Adrenal gland (tissue), 12 donors: ENCODE data around the gene ZNF205. TPM values are rescaled to one million over a fixed set of nuclear protein-coding genes. Genes with fewer than 3 reads are reported as not detected.

ENCODE experiments used
- DNase-seq, 7 donors: peaks; one replicate each; pipeline ENCODE4 v3.0.0-alpha.2; 2019 to 2020
- H3K27ac ChIP-seq, 5 donors: fragments of 200-600 bp; sonication (generic) in 4 of 5; 1 replicate in 3 of 5; 2 replicates in 2 of 5; pipeline versions ENCODE4 v1.5.1 to v1.8.0; 2016 to 2020; ENCODE audit warnings: mild to moderate bottlenecking in 1 of 5
- H3K27me3 ChIP-seq: fragments of 200-600 bp; 2 replicates; pipeline ENCODE4 v1.8.0; 2021
- H3K36me3 ChIP-seq, 2 donors: fragments of 200-600 bp; replicated peaks in 1 of 2; 1 replicate in 1 of 2; 2 replicates in 1 of 2; pipeline versions ENCODE4 v1.5.1 to v1.8.0; 2018 to 2022
- H3K4me1 ChIP-seq, 2 donors: fragments of 200-600 bp; replicated peaks in 1 of 2; 1 replicate in 1 of 2; 2 replicates in 1 of 2; pipeline versions ENCODE4 v1.5.1 to v1.8.0; 2018 to 2021
- H3K4me3 ChIP-seq, 4 donors: fragments of 200-600 bp; sonication (generic) in 3 of 4; one replicate each; pipeline ENCODE4 v1.5.1; 2016 to 2018
- H3K9me3 ChIP-seq, 3 donors: fragments of 200-600 bp; sonication (generic) in 1 of 3; replicated peaks in 1 of 3; 1 replicate in 2 of 3; 2 replicates in 1 of 3; pipeline versions ENCODE4 v1.5.1 to v1.8.0; 2016 to 2021
- POLR2A ChIP-seq, 2 donors: fragments of 450-650 bp; IDR thresholded peaks; one replicate each; pipeline ENCODE4 v1.6.1; 2017; ENCODE audit warnings: antibody characterized with exemption in 2 of 2, mild to moderate bottlenecking in 2 of 2, moderate library complexity in 1 of 2
- WGBS, 4 donors: extraction: QIAGEN DNeasy Blood & Tissue Kit in 2 of 4; methylation state at CpG; one replicate each; pipeline versions ENCODE4 v1.1.5 to v1.1.7; 2013 to 2017; 5-methylcytosine and 5-hydroxymethylcytosine counted together
- intact Hi-C, 2 donors: fragments of 100-400 bp; cut with DNase I; formaldehyde crosslinking; loops; one replicate each; pipeline versions ENCODE4 v1.14.1 to v1.15.0; 2022 to 2023
- polyA plus RNA-seq, 3 donors: library from polyadenylated mRNA; stranded (reverse); fragments of 200-250 nt in 2 of 3; fragments of 350-450 nt in 1 of 3; fragmentation: Illumina TruSeq in 1 of 3; extraction: RNeasy Lipid Tissue Mini Kit (QIAGEN cat#74804) in 1 of 3; gene quantifications; one replicate each; pipeline ENCODE4 v1.2.3, GENCODE V29; 2013 to 2014
- total RNA-seq, 9 donors: library from RNA; depleted of rRNA in 4 of 9; stranded (reverse); fragments of >200 nt in 4 of 9; fragments of 120-200 nt in 1 of 9; fragmentation: NEBNext Ultra II Directional in 1 of 9; extraction: Animal tissue kit (Norgen Biotek cat#: 25700) in 1 of 9; gene quantifications; one replicate each; pipeline versions ENCODE4 v1.1.0 to v1.2.4, GENCODE V29; 2013 to 2023
- TF ChIP-seq, protein P1 (sequence below), 6 experiments: fragments of 450-650 bp in 4 of 6; fragments of 200-600 bp in 2 of 6; sonication (generic) in 1 of 6; IDR thresholded peaks; 1 replicate in 5 of 6; 2 replicates in 1 of 6; pipeline versions ENCODE4 v1.5.1 to v1.8.0; 2016 to 2021; ENCODE audit warnings: antibody characterized with exemption in 6 of 6, mild to moderate bottlenecking in 2 of 6, moderate library complexity in 1 of 6
- donor health status: healthy with polysubstance abuse.
- donor health status: Bipolar disorder and iron deficiency.
- donor health status: DM: yes; HTN: yes; CAD: no.
- donor health status: DM: no; HTN: no; CAD: no.
- donor health status: DM: no; HTN: no; CAD: no.
- donor health status: DM: yes; HTN: yes; CAD: no.

The ZNF205 gene
- total and polyA plus RNA-seq, 12 donors, result 3.8 to 86.1 (median 15.2) TPM

DNA sequence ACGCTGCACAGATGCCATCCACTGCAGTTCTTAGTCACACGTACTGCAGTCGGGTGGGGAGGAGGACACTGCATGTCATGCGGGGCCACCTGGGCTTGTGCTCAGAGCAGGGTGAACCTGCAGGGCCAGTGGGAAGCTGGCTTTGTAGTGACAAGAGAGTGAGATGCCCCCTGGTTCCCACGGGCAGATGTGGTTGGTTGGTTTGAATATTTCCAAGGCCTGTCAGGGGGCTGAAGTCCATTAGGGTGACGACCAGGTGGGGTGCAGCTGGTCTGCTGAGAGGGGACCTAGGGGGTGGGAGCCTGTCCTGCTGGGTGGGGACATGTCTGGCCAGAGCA, 36.8 kb downstream of the ZNF205 start:
- no peak overlapping the region for H3K4me3 ChIP-seq
- intact Hi-C loops, result no loop called here
- TF ChIP-seq, protein P1, sequence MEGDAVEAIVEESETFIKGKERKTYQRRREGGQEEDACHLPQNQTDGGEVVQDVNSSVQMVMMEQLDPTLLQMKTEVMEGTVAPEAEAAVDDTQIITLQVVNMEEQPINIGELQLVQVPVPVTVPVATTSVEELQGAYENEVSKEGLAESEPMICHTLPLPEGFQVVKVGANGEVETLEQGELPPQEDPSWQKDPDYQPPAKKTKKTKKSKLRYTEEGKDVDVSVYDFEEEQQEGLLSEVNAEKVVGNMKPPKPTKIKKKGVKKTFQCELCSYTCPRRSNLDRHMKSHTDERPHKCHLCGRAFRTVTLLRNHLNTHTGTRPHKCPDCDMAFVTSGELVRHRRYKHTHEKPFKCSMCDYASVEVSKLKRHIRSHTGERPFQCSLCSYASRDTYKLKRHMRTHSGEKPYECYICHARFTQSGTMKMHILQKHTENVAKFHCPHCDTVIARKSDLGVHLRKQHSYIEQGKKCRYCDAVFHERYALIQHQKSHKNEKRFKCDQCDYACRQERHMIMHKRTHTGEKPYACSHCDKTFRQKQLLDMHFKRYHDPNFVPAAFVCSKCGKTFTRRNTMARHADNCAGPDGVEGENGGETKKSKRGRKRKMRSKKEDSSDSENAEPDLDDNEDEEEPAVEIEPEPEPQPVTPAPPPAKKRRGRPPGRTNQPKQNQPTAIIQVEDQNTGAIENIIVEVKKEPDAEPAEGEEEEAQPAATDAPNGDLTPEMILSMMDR (IDR thresholded peaks at IDR 0.05), result no peak
- no peak for TF ChIP-seq POLR2A (IDR thresholded peaks at IDR 0.05)
- H3K36me3 ChIP-seq, result no peaks in the 10 kb centered on the region
- peaks cover 0 to 38% of the 10 kb centered on the region in 2 donors for H3K4me1 ChIP-seq
- no peaks in the 10 kb centered on the region for H3K27me3 ChIP-seq
- DNase-seq, result no peak
- WGBS, 4 donors, result 80 to 97% (median 94%) methylated on average over 1 to 6 of the region's 6 CpGs
- no peaks in the 10 kb centered on the region for H3K9me3 ChIP-seq
- peak overlapping the region in 2 of 5 donors; percentile 82 to 83 for H3K27ac ChIP-seq

DNA sequence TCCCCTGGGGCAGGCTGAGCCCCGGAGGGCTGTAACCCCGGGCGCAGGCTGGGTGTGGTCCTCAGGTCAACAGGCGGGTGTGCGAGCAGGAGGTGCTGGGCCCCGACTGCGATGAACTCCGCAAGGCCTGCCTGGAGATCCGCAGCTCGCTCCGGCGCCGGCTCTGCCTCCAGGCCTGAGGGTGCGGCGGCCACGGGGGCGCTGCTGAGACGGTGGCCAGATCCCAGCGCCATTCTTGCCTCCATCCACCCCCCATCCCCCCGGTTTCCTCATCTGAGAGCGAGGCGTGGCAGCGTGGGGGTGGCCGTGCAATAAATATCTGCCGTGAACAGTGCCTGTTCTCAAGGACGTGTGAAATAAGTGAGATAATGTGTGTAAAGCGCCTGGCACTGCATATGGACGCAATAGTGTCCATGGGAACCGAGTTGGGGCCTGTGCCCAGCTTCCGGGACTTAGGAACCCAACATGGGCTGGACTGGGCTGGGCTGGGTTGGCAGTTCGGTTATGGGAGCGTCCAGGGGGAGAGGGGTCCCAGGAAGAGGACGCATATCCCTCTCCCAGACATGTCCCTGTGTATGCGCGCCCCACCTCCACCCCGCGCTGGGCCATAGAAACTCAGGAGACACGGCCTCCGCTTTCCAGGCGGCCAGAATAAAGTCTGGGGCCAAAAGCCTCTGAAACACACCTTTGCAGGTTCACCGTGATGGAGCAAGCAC, 37.4 kb downstream of the ZNF205 start:
- peak in 6 of 7 donors; percentile 49 to 78 (median 63) for DNase-seq
- H3K27ac ChIP-seq, result peak overlapping the region in 3 of 5 donors; percentile 46 to 83 (median 82)
- intact Hi-C loops, result no loop called here

DNA sequence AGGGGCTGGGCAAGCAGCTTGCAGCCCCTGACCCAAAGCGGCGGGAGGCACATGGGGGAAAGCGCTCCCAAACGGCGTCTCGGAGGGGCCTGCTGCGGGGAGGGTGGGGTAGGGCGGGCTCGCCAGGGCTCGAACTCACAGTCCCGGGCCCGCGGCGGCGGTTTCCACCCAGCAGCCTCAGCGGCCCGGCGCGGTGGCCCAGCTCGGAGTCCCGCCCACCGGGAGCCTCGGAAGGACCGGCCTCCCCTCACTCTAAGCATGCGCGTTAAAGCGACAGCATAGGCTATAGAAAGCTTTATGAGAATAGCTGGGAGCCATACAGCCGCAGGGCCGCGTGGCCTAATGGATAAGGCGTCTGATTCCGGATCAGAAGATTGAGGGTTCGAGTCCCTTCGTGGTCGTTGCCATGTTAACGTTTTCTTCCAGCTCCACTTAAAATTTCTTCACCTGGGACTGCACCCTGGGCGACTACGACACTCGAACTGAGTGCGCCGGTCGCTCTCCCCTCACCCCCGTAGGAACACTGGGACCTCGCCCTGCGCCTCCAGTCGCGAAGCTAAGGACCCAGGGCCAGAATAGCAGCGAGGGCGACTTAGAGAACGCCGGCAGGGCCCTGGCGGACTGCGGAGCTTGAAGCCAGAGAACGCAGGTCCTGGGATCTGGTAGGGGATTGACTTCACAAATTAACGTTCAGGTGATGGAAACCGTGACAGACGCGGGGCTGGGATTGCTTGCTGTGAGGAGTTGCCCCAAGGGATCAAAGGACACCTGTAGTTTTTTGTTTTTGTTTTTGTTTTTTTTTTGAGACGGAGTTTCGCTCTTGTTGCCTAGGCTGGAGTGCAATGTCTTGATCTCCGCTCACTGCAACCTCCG, 38.2 kb downstream of the ZNF205 start:
- Histone ChIP-seq H3K27me3 (no peaks in the 10 kb centered on the region), H3K4me1 (peaks cover 0 to 26% of the 10 kb centered on the region in 2 donors), H3K36me3 (no peaks in the 10 kb centered on the region), H3K4me3 (peak overlapping the region in 2 of 4 donors; percentile 23 to 53), H3K9me3 (no peaks in the 10 kb centered on the region), H3K27ac (peak overlapping the region in 3 of 5 donors; percentile 66 to 83 (median 82))
- WGBS, 4 donors, result 1 to 3% (median 2%) methylated on average over 27 to 62 of the region's 62 CpGs
- intact Hi-C loops, result no loop called here
- peak; percentile 93 to 99 (median 96) for DNase-seq
- TF ChIP-seq, protein P1 (IDR thresholded peaks at IDR 0.05), result no peak
- no peak for TF ChIP-seq POLR2A (IDR thresholded peaks at IDR 0.05)

More for the DNA sequence above, 37.4 kb downstream of the ZNF205 start:
- 20 to 25% (median 23%) methylated on average over 6 to 41 of the region's 41 CpGs for WGBS, 4 donors
- H3K27me3 ChIP-seq, result no peaks in the 10 kb centered on the region
- no peaks in the 10 kb centered on the region for H3K9me3 ChIP-seq
- TF ChIP-seq, protein P1 (IDR thresholded peaks at IDR 0.05), result peak in 1 of 6 experiments; percentile 22
- TF ChIP-seq POLR2A (IDR thresholded peaks at IDR 0.05), result no peak
- peaks cover 0 to 32% of the 10 kb centered on the region in 2 donors for H3K4me1 ChIP-seq
- peak overlapping the region in 2 of 4 donors; percentile 23 to 53 for H3K4me3 ChIP-seq
- H3K36me3 ChIP-seq, result no peaks in the 10 kb centered on the region

DNA sequence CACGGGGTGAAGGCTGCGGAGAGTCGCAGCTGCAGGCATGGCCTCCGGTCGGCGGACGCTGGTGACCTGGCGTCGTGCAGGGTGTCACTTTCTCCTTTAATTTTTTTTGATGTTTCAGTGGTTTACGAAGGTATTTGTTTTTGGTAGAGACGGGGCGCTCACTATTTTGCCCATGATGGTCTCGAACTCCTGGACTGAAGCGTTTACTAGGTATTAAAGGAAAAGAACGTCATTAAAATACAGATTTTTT, 39.6 kb downstream of the ZNF205 start:
- WGBS, 4 donors, result 3 to 5% (median 4%) methylated on average over 15 of the region's 15 CpGs
- Histone ChIP-seq H3K9me3 (no peaks in the 10 kb centered on the region), H3K27ac (peak overlapping the region in 1 of 5 donors; percentile 74), H3K27me3 (no peaks in the 10 kb centered on the region), H3K4me1 (peaks cover 0 to 24% of the 10 kb centered on the region in 2 donors), H3K36me3 (no peaks in the 10 kb centered on the region), H3K4me3 (peak overlapping the region in 1 of 4 donors; percentile 30)
- intact Hi-C loops, result no loop called here
- TF ChIP-seq, protein P1 (IDR thresholded peaks at IDR 0.05), result no peak
- TF ChIP-seq POLR2A (IDR thresholded peaks at IDR 0.05), result no peak
- no peak for DNase-seq
